ENCODE results near the gene RBFOX1.

Gene RBFOX1

DNA sequence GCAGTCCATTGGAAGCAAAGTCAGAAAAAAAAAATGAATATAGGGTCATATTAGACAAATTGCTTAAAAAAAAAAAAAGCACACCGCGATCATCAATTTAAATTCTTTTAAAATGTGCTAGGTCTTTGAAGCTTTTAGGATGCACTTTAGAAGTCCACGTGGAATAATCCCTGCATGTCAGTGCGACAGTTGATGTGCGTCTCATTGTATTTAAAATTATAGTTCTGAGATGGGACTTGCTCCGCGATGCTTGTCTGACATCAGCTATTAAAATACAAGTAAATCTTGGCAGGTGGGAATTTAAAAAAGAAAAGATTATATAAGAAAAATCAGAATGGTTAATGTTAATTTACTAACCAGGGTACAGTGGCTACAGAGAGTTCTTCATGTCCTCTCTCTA lies 105.2 kb downstream of the RBFOX1 start:
- TF ChIP-seq, protein P1, sequence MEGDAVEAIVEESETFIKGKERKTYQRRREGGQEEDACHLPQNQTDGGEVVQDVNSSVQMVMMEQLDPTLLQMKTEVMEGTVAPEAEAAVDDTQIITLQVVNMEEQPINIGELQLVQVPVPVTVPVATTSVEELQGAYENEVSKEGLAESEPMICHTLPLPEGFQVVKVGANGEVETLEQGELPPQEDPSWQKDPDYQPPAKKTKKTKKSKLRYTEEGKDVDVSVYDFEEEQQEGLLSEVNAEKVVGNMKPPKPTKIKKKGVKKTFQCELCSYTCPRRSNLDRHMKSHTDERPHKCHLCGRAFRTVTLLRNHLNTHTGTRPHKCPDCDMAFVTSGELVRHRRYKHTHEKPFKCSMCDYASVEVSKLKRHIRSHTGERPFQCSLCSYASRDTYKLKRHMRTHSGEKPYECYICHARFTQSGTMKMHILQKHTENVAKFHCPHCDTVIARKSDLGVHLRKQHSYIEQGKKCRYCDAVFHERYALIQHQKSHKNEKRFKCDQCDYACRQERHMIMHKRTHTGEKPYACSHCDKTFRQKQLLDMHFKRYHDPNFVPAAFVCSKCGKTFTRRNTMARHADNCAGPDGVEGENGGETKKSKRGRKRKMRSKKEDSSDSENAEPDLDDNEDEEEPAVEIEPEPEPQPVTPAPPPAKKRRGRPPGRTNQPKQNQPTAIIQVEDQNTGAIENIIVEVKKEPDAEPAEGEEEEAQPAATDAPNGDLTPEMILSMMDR (conservative IDR thresholded peaks at IDR 0.05; ENCODE audit: low read depth, low read length) = no peak
- no peak for DNase-seq (ENCODE audit: low read depth)
- H3K4me3 ChIP-seq (ENCODE audit: low read length) = no peak overlapping the region

DNA sequence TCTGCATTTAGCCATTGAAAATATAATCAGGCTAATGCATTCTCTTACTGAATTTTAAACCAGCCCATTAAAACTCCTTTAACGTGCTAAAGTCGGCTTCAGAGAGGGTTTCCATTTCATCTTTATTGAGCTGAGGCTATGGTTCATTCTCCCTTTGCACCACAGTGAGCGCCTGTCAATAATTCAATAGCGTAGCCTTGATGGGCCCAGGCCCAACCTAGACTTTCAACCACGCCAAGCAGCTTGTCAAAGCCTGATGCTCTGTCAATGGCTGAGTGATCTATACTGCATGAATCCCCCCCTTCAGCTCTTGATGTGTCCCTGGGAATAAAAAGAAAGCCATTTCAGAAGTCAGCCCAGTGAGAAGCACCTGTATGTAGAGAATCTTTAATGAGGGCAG lies 106.0 kb downstream of the RBFOX1 start:
- TF ChIP-seq, protein P1 (conservative IDR thresholded peaks at IDR 0.05; ENCODE audit: low read depth, low read length) = no peak

DNA sequence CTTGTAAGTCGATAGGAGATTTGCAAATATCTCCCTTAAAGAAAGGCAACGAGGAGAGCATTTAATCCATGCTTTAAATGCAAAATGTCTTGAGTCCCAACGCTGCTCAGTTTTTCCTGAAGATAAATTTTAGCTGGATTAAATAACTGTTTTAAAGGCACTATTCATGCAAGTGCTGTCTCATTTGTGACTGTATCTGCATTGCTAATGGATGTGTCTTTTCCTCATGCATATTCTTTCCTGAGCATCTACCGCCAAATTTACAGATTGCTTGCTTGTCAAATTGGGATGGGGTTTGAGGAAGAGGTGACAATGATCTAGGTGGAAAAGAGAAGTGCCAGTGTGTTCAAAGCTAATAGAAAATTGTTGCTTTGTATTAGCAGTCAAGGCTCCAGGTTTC lies 106.9 kb downstream of the RBFOX1 start:
- H3K4me3 ChIP-seq (ENCODE audit: low read length) = no peak overlapping the region
- TF ChIP-seq, protein P1 (conservative IDR thresholded peaks at IDR 0.05; ENCODE audit: low read depth, low read length) = no peak
- DNase-seq (ENCODE audit: low read depth) = no peak

More for the DNA sequence above, 106.0 kb downstream of the RBFOX1 start:
- DNase-seq (ENCODE audit: low read depth) = no peak
- no peak overlapping the region for H3K4me3 ChIP-seq (ENCODE audit: low read length)

DNA sequence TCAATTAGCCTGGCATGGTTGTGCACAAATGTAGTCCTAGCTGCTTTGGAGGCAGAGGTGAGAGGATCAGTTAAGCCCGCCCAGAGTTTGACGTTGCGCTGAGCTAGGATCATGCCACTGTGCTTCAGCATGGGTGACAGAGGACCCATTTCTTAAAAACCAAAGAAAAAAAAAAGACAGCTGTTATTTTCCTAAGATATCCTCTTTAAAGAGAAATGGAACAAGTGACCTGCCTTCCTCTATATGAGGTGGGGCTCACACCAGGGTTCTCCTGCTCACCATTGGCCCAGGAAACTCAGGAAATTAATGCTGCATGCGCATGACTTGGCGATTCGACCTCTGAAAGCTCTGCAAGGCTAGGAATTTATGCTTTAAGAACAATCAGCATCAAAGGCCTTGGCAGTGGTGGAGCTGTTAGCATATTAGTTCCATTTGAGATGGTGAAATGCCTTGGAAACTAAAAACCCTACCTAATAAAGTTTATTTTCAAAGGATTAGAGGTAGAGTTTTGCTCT lies 108.3 kb downstream of the RBFOX1 start:
- H3K4me3 ChIP-seq (ENCODE audit: low read length) = no peak overlapping the region
- TF ChIP-seq, protein P1 (conservative IDR thresholded peaks at IDR 0.05; ENCODE audit: low read depth, low read length) = no peak
- no peak for DNase-seq (ENCODE audit: low read depth)

DNA sequence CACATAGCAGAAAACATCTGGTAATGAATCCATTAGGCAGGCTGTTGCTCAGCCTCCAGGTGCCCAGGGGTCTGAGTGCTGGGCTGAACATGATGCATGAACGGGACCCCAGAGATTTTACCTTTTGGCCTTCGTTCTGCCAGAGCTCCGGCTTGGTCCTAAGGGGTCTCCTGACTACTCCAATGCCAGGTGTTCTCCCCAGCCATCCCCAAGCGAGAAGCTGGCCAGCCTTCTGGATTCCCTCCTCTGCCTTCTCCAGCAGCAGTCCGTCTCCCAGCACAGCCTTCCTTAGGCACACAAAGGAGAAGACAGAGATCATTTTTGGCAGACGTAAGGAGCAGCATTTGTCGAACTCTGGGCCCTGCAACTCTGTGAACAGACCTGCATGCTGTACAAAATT lies 109.4 kb downstream of the RBFOX1 start:
- TF ChIP-seq, protein P1 (conservative IDR thresholded peaks at IDR 0.05; ENCODE audit: low read depth, low read length) = no peak
- DNase-seq (ENCODE audit: low read depth) = no peak
- H3K4me3 ChIP-seq (ENCODE audit: low read length) = no peak overlapping the region

DNA sequence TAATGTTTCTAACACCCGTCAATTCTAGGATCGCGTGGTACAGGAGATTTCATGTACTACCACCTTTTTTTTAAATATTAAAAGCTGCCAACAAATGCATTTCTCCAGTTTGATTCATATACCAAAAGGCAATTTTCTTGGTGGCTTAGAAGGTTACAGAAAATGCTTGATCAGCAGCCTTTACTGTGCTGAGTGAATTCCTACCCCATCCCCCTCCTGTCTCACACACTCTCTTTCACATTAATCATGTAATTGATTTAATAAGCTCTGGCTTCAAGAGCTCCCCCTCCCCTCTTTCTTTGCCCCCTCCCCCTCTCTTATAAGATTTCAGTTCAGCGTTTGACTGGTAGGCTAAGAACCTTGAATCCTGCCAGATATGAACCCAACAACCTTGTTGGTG lies 110.5 kb downstream of the RBFOX1 start:
- TF ChIP-seq, protein P1 (conservative IDR thresholded peaks at IDR 0.05; ENCODE audit: low read depth, low read length) = no peak
- H3K4me3 ChIP-seq (ENCODE audit: low read length) = no peak overlapping the region
- no peak for DNase-seq (ENCODE audit: low read depth)

DNA sequence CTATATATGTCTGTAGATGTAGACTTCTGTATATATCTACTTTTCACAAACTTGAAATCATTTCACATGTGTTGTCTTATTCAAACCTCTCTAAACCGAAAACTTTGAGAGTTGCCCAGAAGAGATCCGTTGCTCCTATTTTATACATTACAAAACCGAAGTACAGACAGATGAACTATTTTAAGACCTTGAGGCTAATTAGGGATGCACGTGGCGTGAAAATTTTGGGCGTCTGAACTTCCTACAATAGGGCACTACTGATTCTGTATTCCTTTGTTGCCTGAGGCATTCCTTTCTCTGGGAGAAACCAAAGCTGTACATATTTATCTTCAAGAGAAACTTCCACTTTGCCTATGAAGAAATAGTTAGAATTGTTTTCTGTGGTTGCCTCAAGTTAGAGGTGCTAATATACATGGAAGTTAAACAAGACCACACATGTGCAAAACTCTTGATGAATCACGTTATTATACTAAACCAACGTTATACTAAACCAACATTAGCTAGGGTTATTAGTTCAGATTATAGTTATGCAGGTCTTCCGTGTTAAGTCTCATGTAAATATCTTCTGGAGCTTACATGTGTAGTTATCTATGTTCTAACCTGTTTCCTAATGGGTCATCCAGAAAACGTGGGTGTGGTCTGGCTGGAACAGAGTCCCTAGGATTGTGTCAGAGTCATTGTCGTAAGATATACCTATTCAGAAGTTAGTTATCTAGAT lies 111.2 kb downstream of the RBFOX1 start:
- no peak for DNase-seq (ENCODE audit: low read depth)
- TF ChIP-seq, protein P1 (conservative IDR thresholded peaks at IDR 0.05; ENCODE audit: low read depth, low read length) = no peak

More for the DNA sequence above, 111.2 kb downstream of the RBFOX1 start:
- no peak overlapping the region for H3K4me3 ChIP-seq (ENCODE audit: low read length)
